ENCODE measurements around the gene SAXO2. TPM values are rescaled to one million over a fixed set of nuclear protein-coding genes. Genes with fewer than 3 reads are reported as not detected.

SAXO2 gene
- total and polyA plus RNA-seq, 2 of the 8 experiments (the other 6 are each of a cell fraction or from before 2014, with no cell fraction given) = 3.1 TPM

DNA sequence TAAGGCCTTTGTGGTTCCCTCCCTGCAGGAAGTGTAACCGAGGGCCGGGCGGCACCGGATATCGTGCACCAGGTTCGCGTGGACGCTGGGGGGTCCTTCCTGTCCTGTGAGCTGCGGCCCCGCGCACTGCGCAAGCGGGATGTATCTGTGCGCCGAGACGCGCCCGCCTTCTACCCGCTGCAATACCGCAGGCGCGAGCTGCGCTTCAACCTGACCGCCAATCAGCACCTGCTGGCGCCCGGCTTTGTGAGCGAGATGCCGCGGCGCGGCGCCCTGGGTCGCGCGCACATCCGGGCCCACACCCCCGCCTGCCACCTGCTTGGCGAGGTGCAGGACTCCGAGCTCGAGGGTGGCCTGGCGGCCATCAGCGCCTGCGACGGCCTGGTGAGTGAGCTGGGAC is 35.9 kb downstream of the SAXO2 start (continued):
- TF ChIP-seq, protein P1, sequence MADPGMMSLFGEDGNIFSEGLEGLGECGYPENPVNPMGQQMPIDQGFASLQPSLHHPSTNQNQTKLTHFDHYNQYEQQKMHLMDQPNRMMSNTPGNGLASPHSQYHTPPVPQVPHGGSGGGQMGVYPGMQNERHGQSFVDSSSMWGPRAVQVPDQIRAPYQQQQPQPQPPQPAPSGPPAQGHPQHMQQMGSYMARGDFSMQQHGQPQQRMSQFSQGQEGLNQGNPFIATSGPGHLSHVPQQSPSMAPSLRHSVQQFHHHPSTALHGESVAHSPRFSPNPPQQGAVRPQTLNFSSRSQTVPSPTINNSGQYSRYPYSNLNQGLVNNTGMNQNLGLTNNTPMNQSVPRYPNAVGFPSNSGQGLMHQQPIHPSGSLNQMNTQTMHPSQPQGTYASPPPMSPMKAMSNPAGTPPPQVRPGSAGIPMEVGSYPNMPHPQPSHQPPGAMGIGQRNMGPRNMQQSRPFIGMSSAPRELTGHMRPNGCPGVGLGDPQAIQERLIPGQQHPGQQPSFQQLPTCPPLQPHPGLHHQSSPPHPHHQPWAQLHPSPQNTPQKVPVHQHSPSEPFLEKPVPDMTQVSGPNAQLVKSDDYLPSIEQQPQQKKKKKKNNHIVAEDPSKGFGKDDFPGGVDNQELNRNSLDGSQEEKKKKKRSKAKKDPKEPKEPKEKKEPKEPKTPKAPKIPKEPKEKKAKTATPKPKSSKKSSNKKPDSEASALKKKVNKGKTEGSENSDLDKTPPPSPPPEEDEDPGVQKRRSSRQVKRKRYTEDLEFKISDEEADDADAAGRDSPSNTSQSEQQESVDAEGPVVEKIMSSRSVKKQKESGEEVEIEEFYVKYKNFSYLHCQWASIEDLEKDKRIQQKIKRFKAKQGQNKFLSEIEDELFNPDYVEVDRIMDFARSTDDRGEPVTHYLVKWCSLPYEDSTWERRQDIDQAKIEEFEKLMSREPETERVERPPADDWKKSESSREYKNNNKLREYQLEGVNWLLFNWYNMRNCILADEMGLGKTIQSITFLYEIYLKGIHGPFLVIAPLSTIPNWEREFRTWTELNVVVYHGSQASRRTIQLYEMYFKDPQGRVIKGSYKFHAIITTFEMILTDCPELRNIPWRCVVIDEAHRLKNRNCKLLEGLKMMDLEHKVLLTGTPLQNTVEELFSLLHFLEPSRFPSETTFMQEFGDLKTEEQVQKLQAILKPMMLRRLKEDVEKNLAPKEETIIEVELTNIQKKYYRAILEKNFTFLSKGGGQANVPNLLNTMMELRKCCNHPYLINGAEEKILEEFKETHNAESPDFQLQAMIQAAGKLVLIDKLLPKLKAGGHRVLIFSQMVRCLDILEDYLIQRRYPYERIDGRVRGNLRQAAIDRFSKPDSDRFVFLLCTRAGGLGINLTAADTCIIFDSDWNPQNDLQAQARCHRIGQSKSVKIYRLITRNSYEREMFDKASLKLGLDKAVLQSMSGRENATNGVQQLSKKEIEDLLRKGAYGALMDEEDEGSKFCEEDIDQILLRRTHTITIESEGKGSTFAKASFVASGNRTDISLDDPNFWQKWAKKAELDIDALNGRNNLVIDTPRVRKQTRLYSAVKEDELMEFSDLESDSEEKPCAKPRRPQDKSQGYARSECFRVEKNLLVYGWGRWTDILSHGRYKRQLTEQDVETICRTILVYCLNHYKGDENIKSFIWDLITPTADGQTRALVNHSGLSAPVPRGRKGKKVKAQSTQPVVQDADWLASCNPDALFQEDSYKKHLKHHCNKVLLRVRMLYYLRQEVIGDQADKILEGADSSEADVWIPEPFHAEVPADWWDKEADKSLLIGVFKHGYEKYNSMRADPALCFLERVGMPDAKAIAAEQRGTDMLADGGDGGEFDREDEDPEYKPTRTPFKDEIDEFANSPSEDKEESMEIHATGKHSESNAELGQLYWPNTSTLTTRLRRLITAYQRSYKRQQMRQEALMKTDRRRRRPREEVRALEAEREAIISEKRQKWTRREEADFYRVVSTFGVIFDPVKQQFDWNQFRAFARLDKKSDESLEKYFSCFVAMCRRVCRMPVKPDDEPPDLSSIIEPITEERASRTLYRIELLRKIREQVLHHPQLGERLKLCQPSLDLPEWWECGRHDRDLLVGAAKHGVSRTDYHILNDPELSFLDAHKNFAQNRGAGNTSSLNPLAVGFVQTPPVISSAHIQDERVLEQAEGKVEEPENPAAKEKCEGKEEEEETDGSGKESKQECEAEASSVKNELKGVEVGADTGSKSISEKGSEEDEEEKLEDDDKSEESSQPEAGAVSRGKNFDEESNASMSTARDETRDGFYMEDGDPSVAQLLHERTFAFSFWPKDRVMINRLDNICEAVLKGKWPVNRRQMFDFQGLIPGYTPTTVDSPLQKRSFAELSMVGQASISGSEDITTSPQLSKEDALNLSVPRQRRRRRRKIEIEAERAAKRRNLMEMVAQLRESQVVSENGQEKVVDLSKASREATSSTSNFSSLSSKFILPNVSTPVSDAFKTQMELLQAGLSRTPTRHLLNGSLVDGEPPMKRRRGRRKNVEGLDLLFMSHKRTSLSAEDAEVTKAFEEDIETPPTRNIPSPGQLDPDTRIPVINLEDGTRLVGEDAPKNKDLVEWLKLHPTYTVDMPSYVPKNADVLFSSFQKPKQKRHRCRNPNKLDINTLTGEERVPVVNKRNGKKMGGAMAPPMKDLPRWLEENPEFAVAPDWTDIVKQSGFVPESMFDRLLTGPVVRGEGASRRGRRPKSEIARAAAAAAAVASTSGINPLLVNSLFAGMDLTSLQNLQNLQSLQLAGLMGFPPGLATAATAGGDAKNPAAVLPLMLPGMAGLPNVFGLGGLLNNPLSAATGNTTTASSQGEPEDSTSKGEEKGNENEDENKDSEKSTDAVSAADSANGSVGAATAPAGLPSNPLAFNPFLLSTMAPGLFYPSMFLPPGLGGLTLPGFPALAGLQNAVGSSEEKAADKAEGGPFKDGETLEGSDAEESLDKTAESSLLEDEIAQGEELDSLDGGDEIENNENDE (IDR thresholded peaks at IDR 0.05; ENCODE audit: insufficient replicate concordance, low read length) = no peak
- no peak for TF ChIP-seq KDM4A (IDR thresholded peaks at IDR 0.05; ENCODE audit: low read depth, low read length, severe bottlenecking)
- no peak for TF ChIP-seq BRCA1 (IDR thresholded peaks at IDR 0.05; ENCODE audit: low read depth, low read length)
- TF ChIP-seq TBP (IDR thresholded peaks at IDR 0.05; ENCODE audit: low read depth, low read length) = no peak
- TF ChIP-seq E2F6 (IDR thresholded peaks at IDR 0.05) = no peak
- no peak for TF ChIP-seq SIRT6 (IDR thresholded peaks at IDR 0.05; ENCODE audit: low read length)
- TF ChIP-seq, protein P2, sequence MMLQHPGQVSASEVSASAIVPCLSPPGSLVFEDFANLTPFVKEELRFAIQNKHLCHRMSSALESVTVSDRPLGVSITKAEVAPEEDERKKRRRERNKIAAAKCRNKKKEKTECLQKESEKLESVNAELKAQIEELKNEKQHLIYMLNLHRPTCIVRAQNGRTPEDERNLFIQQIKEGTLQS (IDR thresholded peaks at IDR 0.05; ENCODE audit: insufficient read depth, low read depth, low read length) = no peak
- TF ChIP-seq CBX5 (IDR thresholded peaks at IDR 0.05; ENCODE audit: low read depth, low read length) = no peak
- TF ChIP-seq ASH2L (IDR thresholded peaks at IDR 0.05; ENCODE audit: low read length) = no peak
- TF ChIP-seq RBBP5 (IDR thresholded peaks at IDR 0.05; ENCODE audit: borderline replicate concordance, low read depth, low read length) = no peak
- no peak for TF ChIP-seq EP300 (IDR thresholded peaks at IDR 0.05; ENCODE audit: borderline replicate concordance in 1 of 2, low read depth in 2 of 2, low read length in 2 of 2)
